HepG2 (cell line): ENCODE measurements around the gene STX4. TPM values are rescaled to one million over a fixed set of nuclear protein-coding genes. Genes with fewer than 3 reads are reported as not detected.

Experiments
- CBX1 ChIP-seq: IDR thresholded peaks from one replicate; pipeline ENCODE4 v1.6.1; 2016; ENCODE audit warnings: antibody characterized with exemption, low read depth
- CHD2 ChIP-seq: IDR thresholded peaks from 2 replicates; pipeline ENCODE4 v1.6.1; 2011; ENCODE audit warnings: low read depth, low read length, improper control_type of control experiment
- DDIT3 ChIP-seq: sonication (generic); formaldehyde crosslinking; IDR thresholded peaks from 2 replicates; pipeline ENCODE4 v1.4.0; 2020; ENCODE audit warnings: mild to moderate bottlenecking, missing genetic modification reagents
- MTA3 ChIP-seq: sonication (generic); formaldehyde crosslinking; IDR thresholded peaks from 2 replicates; pipeline ENCODE4 v1.4.0; 2020; ENCODE audit warnings: missing genetic modification reagents
- NCOR1 ChIP-seq: fragments of 200-600 bp; sonication (generic); IDR thresholded peaks from 2 replicates; pipeline ENCODE4 v1.7.0; 2017; ENCODE audit warnings: antibody characterized with exemption, low read length, borderline replicate concordance
- NR0B2 ChIP-seq: sonication (generic); formaldehyde crosslinking; IDR thresholded peaks from 2 replicates; pipeline ENCODE4 v1.4.0; 2020; ENCODE audit warnings: mild to moderate bottlenecking, missing genetic modification reagents
- RAD51 ChIP-seq: fragments of 450-650 bp; IDR thresholded peaks from 2 replicates; pipeline ENCODE4 v1.6.1; 2016; ENCODE audit warnings: borderline replicate concordance
- SCMH1 ChIP-seq: sonication (generic); formaldehyde crosslinking; IDR thresholded peaks from 2 replicates; pipeline ENCODE4 v1.9.0; 2021; ENCODE audit warnings: missing genetic modification reagents, mild to moderate bottlenecking, borderline replicate concordance
- SIX1 ChIP-seq: sonication (generic); formaldehyde crosslinking; IDR thresholded peaks from 2 replicates; pipeline ENCODE4 v1.4.0; 2020; ENCODE audit warnings: missing genetic modification reagents, borderline replicate concordance
- SKI ChIP-seq: fragments of 450-650 bp; IDR thresholded peaks from one replicate; pipeline ENCODE4 v1.6.1; 2018; ENCODE audit warnings: mild to moderate bottlenecking; ENCODE audit not compliant: partially characterized antibody
- ZFP41 ChIP-seq: sonication (generic); formaldehyde crosslinking; IDR thresholded peaks from 2 replicates; pipeline ENCODE4 v1.4.0; 2020; ENCODE audit warnings: mild to moderate bottlenecking, missing genetic modification reagents, borderline replicate concordance
- ZNF121 ChIP-seq: sonication (generic); formaldehyde crosslinking; IDR thresholded peaks from 2 replicates; pipeline ENCODE4 v1.5.0; 2020; ENCODE audit warnings: mild to moderate bottlenecking, missing genetic modification reagents
- ZNF30 ChIP-seq: sonication (generic); formaldehyde crosslinking; IDR thresholded peaks from 2 replicates; pipeline ENCODE4 v1.5.0; 2020; ENCODE audit warnings: mild to moderate bottlenecking, missing genetic modification reagents
- ZNF383 ChIP-seq: sonication (generic); formaldehyde crosslinking; IDR thresholded peaks from 2 replicates; pipeline ENCODE4 v1.4.0; 2020; ENCODE audit warnings: missing genetic modification reagents, mild to moderate bottlenecking, borderline replicate concordance
- ZNF597 ChIP-seq: sonication (generic); formaldehyde crosslinking; IDR thresholded peaks from 2 replicates; pipeline ENCODE4 v1.5.0; 2020; ENCODE audit warnings: missing genetic modification reagents
- ZNF75D ChIP-seq: sonication (generic); formaldehyde crosslinking; IDR thresholded peaks from 2 replicates; pipeline ENCODE4 v1.8.1; 2023; ENCODE audit warnings: missing genetic modification reagents, mild to moderate bottlenecking, borderline replicate concordance
- ZNF775 ChIP-seq: sonication (generic); formaldehyde crosslinking; IDR thresholded peaks from 2 replicates; pipeline ENCODE4 v1.4.0; 2020; ENCODE audit warnings: missing genetic modification reagents, mild to moderate bottlenecking, moderate library complexity, borderline replicate concordance
- ZNF879 ChIP-seq: sonication (generic); formaldehyde crosslinking; IDR thresholded peaks from 2 replicates; pipeline ENCODE4 v1.8.1; 2023; ENCODE audit warnings: missing genetic modification reagents
- ZSCAN31 ChIP-seq: sonication (generic); formaldehyde crosslinking; IDR thresholded peaks from 2 replicates; pipeline ENCODE4 v1.5.0; 2020; ENCODE audit warnings: low read depth, mild to moderate bottlenecking, missing genetic modification reagents
- polyA plus RNA-seq, 8 experiments: library from polyadenylated mRNA; depleted of rRNA in 3 of 8; stranded (reverse) in 7 of 8; unstranded in 1 of 8; fragments of >200 nt; fragmentation: Illumina TruSeq in 4 of 8; extraction: Trizol in 4 of 8; gene quantifications; 2 replicates each; pipeline versions ENCODE4 v1.2.1 to v1.2.3, GENCODE V29; 2011 to 2016; ENCODE audit warnings: low read depth in 4 of 8, missing spikeins in 1 of 8, mixed read lengths in 1 of 8; ENCODE audit not compliant: insufficient read depth in 1 of 8
- total RNA-seq, 5 experiments: library from RNA; depleted of rRNA; stranded (reverse); fragments of >200 nt; fragmentation: Illumina TruSeq; extraction: Trizol; gene quantifications; 2 replicates each; pipeline ENCODE4 v1.2.3, GENCODE V29; 2016; ENCODE audit warnings: low read depth in 1 of 5
- TF ChIP-seq, protein P1 (sequence below): sonication (generic); formaldehyde crosslinking; IDR thresholded peaks from 2 replicates; pipeline ENCODE4 v1.5.0; 2020; ENCODE audit warnings: missing genetic modification reagents, mild to moderate bottlenecking, borderline replicate concordance
- TF ChIP-seq, protein P2 (sequence below): sonication (generic); formaldehyde crosslinking; IDR thresholded peaks from 2 replicates; pipeline ENCODE4 v1.4.0; 2020; ENCODE audit warnings: missing genetic modification reagents
- TF ChIP-seq, protein P3 (sequence below): sonication (generic); formaldehyde crosslinking; IDR thresholded peaks from 2 replicates; pipeline ENCODE4 v1.4.0; 2020; ENCODE audit warnings: mild to moderate bottlenecking, low read depth, missing genetic modification reagents

STX4 gene
- total and polyA plus RNA-seq, 2 of the 13 experiments (the other 11 are each of a cell fraction or from before 2014, with no cell fraction given), result 29.2 to 34.6 TPM

GRCh38 chr16:30984669-30985400, 48.5 kb upstream of the STX4 start, which contains the start of gene HSD3B7 (continued):
- TF ChIP-seq, protein P1, sequence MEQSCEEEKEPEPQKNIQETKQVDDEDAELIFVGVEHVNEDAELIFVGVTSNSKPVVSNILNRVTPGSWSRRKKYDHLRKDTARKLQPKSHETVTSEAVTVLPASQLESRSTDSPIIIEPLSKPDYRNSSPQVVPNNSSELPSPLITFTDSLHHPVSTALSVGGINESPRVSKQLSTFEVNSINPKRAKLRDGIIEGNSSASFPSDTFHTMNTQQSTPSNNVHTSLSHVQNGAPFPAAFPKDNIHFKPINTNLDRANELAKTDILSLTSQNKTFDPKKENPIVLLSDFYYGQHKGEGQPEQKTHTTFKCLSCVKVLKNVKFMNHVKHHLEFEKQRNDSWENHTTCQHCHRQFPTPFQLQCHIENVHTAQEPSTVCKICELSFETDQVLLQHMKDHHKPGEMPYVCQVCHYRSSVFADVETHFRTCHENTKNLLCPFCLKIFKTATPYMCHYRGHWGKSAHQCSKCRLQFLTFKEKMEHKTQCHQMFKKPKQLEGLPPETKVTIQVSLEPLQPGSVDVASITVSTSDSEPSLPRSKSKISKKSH (CRISPR knock-in tag), result no peak
- TF ChIP-seq ZNF30 (CRISPR knock-in tag) (no peak), SKI (no peak), SCMH1 (CRISPR knock-in tag) (no peak), ZFP41 (CRISPR knock-in tag) (no peak), SIX1 (CRISPR knock-in tag) (no peak), CBX1 (peak; percentile 44), ZNF75D (CRISPR knock-in tag) (no peak), ZNF775 (no peak), ZNF597 (CRISPR knock-in tag) (no peak), ZNF879 (CRISPR knock-in tag) (no peak), MTA3 (CRISPR knock-in tag) (no peak), ZNF383 (CRISPR knock-in tag) (no peak), RAD51 (no peak), ZSCAN31 (no peak), NR0B2 (peak; percentile 80; the same call in 1 of the 2 replicates), DDIT3 (CRISPR knock-in tag) (no peak), NCOR1 (no peak), CHD2 (no peak), ZNF121 (CRISPR knock-in tag) (no peak)
- TF ChIP-seq, protein P2, sequence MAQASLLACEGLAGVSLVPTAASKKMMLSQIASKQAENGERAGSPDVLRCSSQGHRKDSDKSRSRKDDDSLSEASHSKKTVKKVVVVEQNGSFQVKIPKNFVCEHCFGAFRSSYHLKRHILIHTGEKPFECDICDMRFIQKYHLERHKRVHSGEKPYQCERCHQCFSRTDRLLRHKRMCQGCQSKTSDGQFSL, result peak; percentile 91; the same call in 1 of the 2 replicates
- TF ChIP-seq, protein P3, sequence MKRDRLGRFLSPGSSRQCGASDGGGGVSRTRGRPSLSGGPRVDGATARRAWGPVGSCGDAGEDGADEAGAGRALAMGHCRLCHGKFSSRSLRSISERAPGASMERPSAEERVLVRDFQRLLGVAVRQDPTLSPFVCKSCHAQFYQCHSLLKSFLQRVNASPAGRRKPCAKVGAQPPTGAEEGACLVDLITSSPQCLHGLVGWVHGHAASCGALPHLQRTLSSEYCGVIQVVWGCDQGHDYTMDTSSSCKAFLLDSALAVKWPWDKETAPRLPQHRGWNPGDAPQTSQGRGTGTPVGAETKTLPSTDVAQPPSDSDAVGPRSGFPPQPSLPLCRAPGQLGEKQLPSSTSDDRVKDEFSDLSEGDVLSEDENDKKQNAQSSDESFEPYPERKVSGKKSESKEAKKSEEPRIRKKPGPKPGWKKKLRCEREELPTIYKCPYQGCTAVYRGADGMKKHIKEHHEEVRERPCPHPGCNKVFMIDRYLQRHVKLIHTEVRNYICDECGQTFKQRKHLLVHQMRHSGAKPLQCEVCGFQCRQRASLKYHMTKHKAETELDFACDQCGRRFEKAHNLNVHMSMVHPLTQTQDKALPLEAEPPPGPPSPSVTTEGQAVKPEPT, result no peak; the same call in 1 of the 2 replicates
